Epithelial cell of proximal tubule (primary cell): ENCODE data around the gene VCL. TPM values are rescaled to one million over a fixed set of nuclear protein-coding genes. Genes with fewer than 3 reads are reported as not detected.
"Not testable (repeated sequence)": the region's sequence is repeated elsewhere in the genome, so short reads cannot be mapped to it uniquely, and the experiment has no call there.

Experiments used
- DNase-seq: peaks from one replicate; pipeline ENCODE4 v3.0.0-alpha.2; 2011; ENCODE audit warnings: low read depth
- H3K4me3 ChIP-seq: 2 replicates; pipeline ENCODE4 v1.5.1; 2011; ENCODE audit warnings: low read depth, mild to moderate bottlenecking, low read length
- CTCF ChIP-seq: conservative IDR thresholded peaks from 2 replicates; pipeline ENCODE4 v1.5.1; 2012; ENCODE audit warnings: low read depth, mild to moderate bottlenecking, low read length
- total RNA-seq: library from RNA; depleted of rRNA; stranded (reverse); fragments of >200 nt; gene quantifications from 2 replicates; pipeline ENCODE4 v1.2.3, GENCODE V29; 2015

The VCL gene
- total RNA-seq, 1 donor from 2014 or later, result 228 TPM

- TF ChIP-seq CTCF, result no peak
- DNase-seq, result no peak
- H3K4me3 ChIP-seq, result no peak overlapping the region
Observed at GRCh38 chr10:74133923-74134820, 136.3 kb downstream of the VCL start.

GRCh38 chr10:74135452-74135851, 137.5 kb downstream of the VCL start:
- DNase-seq, result no peak
- TF ChIP-seq CTCF, result no peak
- no peak overlapping the region for H3K4me3 ChIP-seq

- no peak for DNase-seq
- TF ChIP-seq CTCF, result no peak
- no peak overlapping the region for H3K4me3 ChIP-seq
Observed at GRCh38 chr10:74137992-74138391, 140.1 kb downstream of the VCL start.

- H3K4me3 ChIP-seq, DNase-seq: not testable (repeated sequence)
Observed at GRCh38 chr10:74138596-74138995, 140.7 kb downstream of the VCL start.

- DNase-seq, result no peak
- TF ChIP-seq CTCF, result no peak
- no peak overlapping the region for H3K4me3 ChIP-seq
Observed at GRCh38 chr10:74139981-74140380, 142.1 kb downstream of the VCL start.

GRCh38 chr10:74140553-74140952, 142.6 kb downstream of the VCL start:
- TF ChIP-seq CTCF, result no peak
- no peak overlapping the region for H3K4me3 ChIP-seq
- no peak for DNase-seq

GRCh38 chr10:74145133-74145532, 147.2 kb downstream of the VCL start:
- no peak overlapping the region for H3K4me3 ChIP-seq
- TF ChIP-seq CTCF, result no peak
- no peak for DNase-seq

GRCh38 chr10:74146980-74147379, 149.1 kb downstream of the VCL start:
- not testable (repeated sequence) for DNase-seq, H3K4me3 ChIP-seq
